HEK293T (cell line): ENCODE measurements around the gene TMEM202.

ENCODE experiments used
- CTCF ChIA-PET: fragments of 350-600 bp; formaldehyde crosslinking; extraction: SDS; loops from one replicate; lab custom pipeline; 2021; ENCODE audit warnings: antibody characterized with exemption, inconsistent platforms; lab: Yijun Ruan, JAX
- POLR2A ChIA-PET: fragments of 350-600 bp; formaldehyde crosslinking; extraction: SDS; loops from one replicate; lab custom pipeline; 2020; ENCODE audit warnings: antibody characterized with exemption, inconsistent platforms; lab: Yijun Ruan, JAX
- DNase-seq: peaks from one replicate; pipeline ENCODE4 v3.0.0; 2012; ENCODE audit warnings: mixed read lengths; ENCODE audit errors: extremely low spot score
- ARNT ChIP-seq: fragments of 450-650 bp; IDR thresholded peaks from 2 replicates; pipeline ENCODE4 v1.6.1; 2017; ENCODE audit warnings: mild to moderate bottlenecking
- BHLHE40 ChIP-seq: fragments of 450-650 bp; IDR thresholded peaks from 2 replicates; pipeline ENCODE4 v1.6.1; 2016; ENCODE audit warnings: mild to moderate bottlenecking, moderate library complexity, borderline replicate concordance
- CTBP1 ChIP-seq: fragments of 450-650 bp; IDR thresholded peaks from 2 replicates; pipeline ENCODE4 v1.6.1; 2016; ENCODE audit warnings: borderline replicate concordance
- ELF4 ChIP-seq: fragments of 450-650 bp; IDR thresholded peaks from 2 replicates; pipeline ENCODE4 v1.6.1; 2017; ENCODE audit warnings: antibody characterized with exemption
- FOXA1 ChIP-seq: fragments of 450-650 bp; IDR thresholded peaks from 2 replicates; pipeline ENCODE4 v1.6.1; 2016; ENCODE audit warnings: mild to moderate bottlenecking
- FOXK2 ChIP-seq: fragments of 450-650 bp; IDR thresholded peaks from 2 replicates; pipeline ENCODE4 v1.6.1; 2016; ENCODE audit warnings: mild to moderate bottlenecking
- FOXM1 ChIP-seq: fragments of 450-650 bp; IDR thresholded peaks from 2 replicates; pipeline ENCODE4 v1.6.1; 2017; ENCODE audit warnings: mild to moderate bottlenecking, borderline replicate concordance
- HDGF ChIP-seq: fragments of 450-650 bp; IDR thresholded peaks from 2 replicates; pipeline ENCODE4 v1.6.1; 2017; ENCODE audit warnings: antibody characterized with exemption, borderline replicate concordance
- L3MBTL2 ChIP-seq: fragments of 450-650 bp; conservative IDR thresholded peaks from 2 replicates; pipeline ENCODE4 v1.6.1; 2016; ENCODE audit warnings: mild to moderate bottlenecking
- LEF1 ChIP-seq: fragments of 450-650 bp; IDR thresholded peaks from 2 replicates; pipeline ENCODE4 v1.6.1; 2017; ENCODE audit warnings: mild to moderate bottlenecking, borderline replicate concordance
- NFRKB ChIP-seq: fragments of 450-650 bp; IDR thresholded peaks from 2 replicates; pipeline ENCODE4 v1.6.1; 2016; ENCODE audit warnings: mild to moderate bottlenecking, moderate library complexity
- PKNOX1 ChIP-seq: fragments of 450-650 bp; IDR thresholded peaks from 2 replicates; pipeline ENCODE4 v1.6.1; 2016
- SP1 ChIP-seq: fragments of 450-650 bp; IDR thresholded peaks from 2 replicates; pipeline ENCODE4 v1.6.1; 2017
- SUZ12 ChIP-seq: fragments of 450-650 bp; IDR thresholded peaks from 2 replicates; pipeline ENCODE4 v1.6.1; 2016; ENCODE audit warnings: mild to moderate bottlenecking
- TARDBP ChIP-seq: fragments of 450-650 bp; IDR thresholded peaks from 2 replicates; pipeline ENCODE4 v1.6.1; 2016
- ZNF384 ChIP-seq: fragments of 450-650 bp; IDR thresholded peaks from 2 replicates; pipeline ENCODE4 v1.6.1; 2016

TMEM202 gene

GRCh38 chr15:72397796-72398588 is at the start of gene TMEM202:
TSS of gene TMEM202 (plus strand) at chr15:72398305. CDS start at chr15:72398327, 22 bp downstream.
- ChIA-PET POLR2A (no interaction called here), CTCF (no interaction called here)
- no peak for TF ChIP-seq SUZ12
- TF ChIP-seq L3MBTL2, result no peak
- no peak for TF ChIP-seq ARNT
- TF ChIP-seq SP1, result no peak
- no peak for TF ChIP-seq TARDBP
- no peak for TF ChIP-seq CTBP1
- TF ChIP-seq FOXA1, result no peak
- TF ChIP-seq PKNOX1, result no peak
- TF ChIP-seq LEF1, result no peak
- TF ChIP-seq FOXK2, result no peak
- TF ChIP-seq HDGF, result no peak
- TF ChIP-seq BHLHE40, result no peak
- no peak for DNase-seq

GRCh38 chr15:72353266-72353665 is 44.8 kb upstream of the TMEM202 start:
- TF ChIP-seq CTBP1, result no peak
- TF ChIP-seq FOXK2, result no peak
- no peak for TF ChIP-seq FOXA1
- TF ChIP-seq ELF4, result no peak
- no peak for TF ChIP-seq SUZ12
- no peak for TF ChIP-seq TARDBP
- no peak for TF ChIP-seq FOXM1
- TF ChIP-seq BHLHE40, result no peak
- no peak for TF ChIP-seq L3MBTL2
- TF ChIP-seq SP1, result no peak
- no peak for TF ChIP-seq NFRKB
- TF ChIP-seq LEF1, result no peak
- no peak for TF ChIP-seq HDGF
- no peak for TF ChIP-seq ZNF384
- no peak for TF ChIP-seq ARNT
- no peak for TF ChIP-seq PKNOX1
- no peak for DNase-seq

DNA sequence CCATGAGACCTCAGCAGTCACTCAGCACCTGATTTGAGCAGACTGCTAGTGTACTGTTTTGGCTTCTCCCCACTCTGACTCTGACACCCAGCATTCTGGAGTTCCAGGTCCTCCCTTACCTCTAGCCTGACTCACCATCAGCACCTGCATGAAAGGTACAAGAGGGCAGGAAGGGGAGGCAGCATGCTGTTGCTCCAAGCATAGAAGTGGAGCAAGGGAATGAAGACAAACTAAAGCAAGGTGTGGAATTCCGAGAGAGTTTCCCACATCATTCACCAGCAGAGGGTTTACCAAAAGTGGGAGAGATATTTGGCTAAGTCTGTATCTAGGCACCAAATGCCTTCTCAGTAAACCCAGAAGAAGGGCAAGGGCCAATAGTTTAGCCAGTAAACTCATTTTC is 43.6 kb upstream of the TMEM202 start:
- TF ChIP-seq FOXA1, result no peak
- no peak for TF ChIP-seq FOXK2
- no peak for TF ChIP-seq L3MBTL2
- no peak for TF ChIP-seq FOXM1
- no peak for TF ChIP-seq BHLHE40
- TF ChIP-seq LEF1, result no peak
- TF ChIP-seq NFRKB, result no peak
- no peak for TF ChIP-seq ARNT
- TF ChIP-seq TARDBP, result no peak
- TF ChIP-seq SP1, result no peak
- TF ChIP-seq PKNOX1, result no peak
- POLR2A ChIA-PET, result no interaction called here
- DNase-seq, result no peak
- CTCF ChIA-PET, result interaction anchor here (0.6 kb wide), 1 partner anchor 205 kb away, joined by 3 read pairs; no protein-coding TSS in a partner anchor

More at GRCh38 chr15:72353266-72353665, 44.8 kb upstream of the TMEM202 start:
- CTCF ChIA-PET, result no interaction called here
- POLR2A ChIA-PET, result no interaction called here

DNA sequence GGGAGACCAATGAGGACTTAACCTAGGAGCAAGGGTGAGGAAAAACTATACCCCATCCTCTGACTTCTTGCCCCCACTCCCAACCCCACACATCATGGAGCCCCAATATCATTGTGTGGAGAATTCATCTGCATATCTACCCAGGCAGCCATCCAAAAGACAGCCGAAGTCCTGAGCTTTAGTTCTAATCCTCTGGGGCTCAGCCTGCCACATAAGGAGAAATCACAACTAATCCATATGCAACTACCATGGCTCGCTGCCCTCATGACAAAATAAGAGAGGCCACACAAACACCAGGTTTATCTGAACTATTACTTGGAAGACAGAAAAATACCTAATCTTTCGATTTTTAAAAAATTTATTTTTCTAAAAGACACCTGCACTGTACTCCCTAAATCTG is 40.0 kb upstream of the TMEM202 start:
- DNase-seq, result no peak
- ChIA-PET POLR2A (no interaction called here), CTCF (no interaction called here)
- TF ChIP-seq PKNOX1 (no peak), TARDBP (no peak), FOXM1 (no peak), L3MBTL2 (no peak), ARNT (no peak), BHLHE40 (no peak)

GRCh38 chr15:72358650-72359171 is 39.4 kb upstream of the TMEM202 start:
- POLR2A ChIA-PET, result no interaction called here
- no peak for TF ChIP-seq SP1
- TF ChIP-seq FOXA1, result no peak
- no peak for TF ChIP-seq TARDBP
- TF ChIP-seq PKNOX1, result no peak
- TF ChIP-seq CTBP1, result no peak
- TF ChIP-seq FOXK2, result no peak
- TF ChIP-seq ARNT, result no peak
- no peak for TF ChIP-seq ELF4
- TF ChIP-seq L3MBTL2, result no peak
- no peak for TF ChIP-seq ZNF384
- no peak for TF ChIP-seq HDGF
- no peak for TF ChIP-seq BHLHE40
- TF ChIP-seq LEF1, result no peak
- no peak for TF ChIP-seq NFRKB
- CTCF ChIA-PET, result no interaction called here
- no peak for DNase-seq
